Prostate gland (tissue), 2 donors: ENCODE data around the gene ARHGEF40. TPM values are rescaled to one million over a fixed set of nuclear protein-coding genes. Genes with fewer than 3 reads are reported as not detected.

Experiments used
- DNase-seq: peaks from one replicate; pipeline ENCODE4 v3.0.0-alpha.2; 2019; ENCODE audit warnings: low spot score
- H3K27ac ChIP-seq, 2 donors: fragments of 200-600 bp; sonication (generic); 2 replicates each; pipeline ENCODE4 v1.5.1; 2017 to 2019
- H3K27me3 ChIP-seq: fragments of 200-600 bp; sonication (generic); replicated peaks from 2 replicates; pipeline ENCODE4 v1.5.1; 2019; ENCODE audit not compliant: insufficient read depth
- H3K36me3 ChIP-seq, 2 donors: fragments of 200-600 bp; sonication (generic); 1 replicate in 1 of 2; 2 replicates in 1 of 2; pipeline versions ENCODE4 v1.5.1 to v1.8.1; 2017 to 2019
- H3K4me1 ChIP-seq: fragments of 200-600 bp; sonication (generic); replicated peaks from 2 replicates; pipeline ENCODE4 v1.5.1; 2019
- H3K4me3 ChIP-seq, 2 donors: fragments of 200-600 bp; sonication (generic); 2 replicates each; pipeline ENCODE4 v1.5.1; 2017 to 2019
- H3K9me3 ChIP-seq: fragments of 200-600 bp; sonication (generic); 2 replicates; pipeline ENCODE4 v1.5.1; 2017
- POLR2A ChIP-seq: fragments of 450-650 bp; IDR thresholded peaks from one replicate; pipeline ENCODE4 v1.6.1; 2016; ENCODE audit warnings: antibody characterized with exemption, mild to moderate bottlenecking
- POLR2AphosphoS5 ChIP-seq: sonication (generic); formaldehyde crosslinking; IDR thresholded peaks from one replicate; pipeline ENCODE4 v1.6.1; 2017; ENCODE audit warnings: antibody characterized with exemption
- WGBS: methylation state at CpG from one replicate; pipeline ENCODE4 v1.1.5; 2018; 5-methylcytosine and 5-hydroxymethylcytosine counted together
- intact Hi-C: fragments of 100-400 bp; cut with DNase I; formaldehyde crosslinking; loops from one replicate; pipeline ENCODE4 v1.14.2; 2022
- total RNA-seq, 2 donors: library from RNA; depleted of rRNA; stranded (reverse); fragments of >200 nt; gene quantifications; one replicate each; pipeline ENCODE4 v1.1.0, GENCODE V29; 2016
- TF ChIP-seq, protein P1 (sequence below), 4 experiments: fragments of 200-600 bp in 2 of 4; fragments of 450-650 bp in 2 of 4; sonication (generic) in 2 of 4; IDR thresholded peaks; 1 replicate in 3 of 4; 2 replicates in 1 of 4; pipeline ENCODE4 v1.5.1; 2016 to 2019; ENCODE audit warnings: antibody characterized with exemption in 4 of 4, mild to moderate bottlenecking in 2 of 4, moderate library complexity in 2 of 4

The ARHGEF40 gene
- total RNA-seq, 2 donors from 2014 or later, result 12.4 to 37.7 TPM

- intact Hi-C loops, result loop anchor here (10.0 kb wide), 1 partner anchor 483 kb away; no protein-coding TSS in a partner anchor
- H3K4me1 ChIP-seq, result peaks cover 5% of the 10 kb centered on the region
These were observed 27.6 kb downstream of the ARHGEF40 start for GRCh38 chr14:21097636-21098075.

GRCh38 chr14:21098076-21098891 is 28.2 kb downstream of the ARHGEF40 start, which contains the start of gene ZNF219:
ZNF219 (minus strand) TSS chr14:21098655; CDS start chr14:21093591, 5,064 bp downstream.
- H3K36me3 ChIP-seq, result no peaks in the 10 kb centered on the region
- peaks cover 5% of the 10 kb centered on the region for H3K4me1 ChIP-seq
- 2% methylated on average over 69 of the region's 90 CpGs for WGBS
- H3K9me3 ChIP-seq, result no peaks in the 10 kb centered on the region
- intact Hi-C loops, result loop anchor here (10.0 kb wide), 1 partner anchor 483 kb away; no protein-coding TSS in a partner anchor
- H3K27ac ChIP-seq, result peak within 1 kb of the TSS; percentile 85 to 90
- H3K27me3 ChIP-seq, result no peaks in the 10 kb centered on the region
- TF ChIP-seq POLR2A (peak; percentile 50), POLR2AphosphoS5 (peak; percentile 78)
- TF ChIP-seq, protein P1, sequence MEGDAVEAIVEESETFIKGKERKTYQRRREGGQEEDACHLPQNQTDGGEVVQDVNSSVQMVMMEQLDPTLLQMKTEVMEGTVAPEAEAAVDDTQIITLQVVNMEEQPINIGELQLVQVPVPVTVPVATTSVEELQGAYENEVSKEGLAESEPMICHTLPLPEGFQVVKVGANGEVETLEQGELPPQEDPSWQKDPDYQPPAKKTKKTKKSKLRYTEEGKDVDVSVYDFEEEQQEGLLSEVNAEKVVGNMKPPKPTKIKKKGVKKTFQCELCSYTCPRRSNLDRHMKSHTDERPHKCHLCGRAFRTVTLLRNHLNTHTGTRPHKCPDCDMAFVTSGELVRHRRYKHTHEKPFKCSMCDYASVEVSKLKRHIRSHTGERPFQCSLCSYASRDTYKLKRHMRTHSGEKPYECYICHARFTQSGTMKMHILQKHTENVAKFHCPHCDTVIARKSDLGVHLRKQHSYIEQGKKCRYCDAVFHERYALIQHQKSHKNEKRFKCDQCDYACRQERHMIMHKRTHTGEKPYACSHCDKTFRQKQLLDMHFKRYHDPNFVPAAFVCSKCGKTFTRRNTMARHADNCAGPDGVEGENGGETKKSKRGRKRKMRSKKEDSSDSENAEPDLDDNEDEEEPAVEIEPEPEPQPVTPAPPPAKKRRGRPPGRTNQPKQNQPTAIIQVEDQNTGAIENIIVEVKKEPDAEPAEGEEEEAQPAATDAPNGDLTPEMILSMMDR (IDR thresholded peaks at IDR 0.05), result peak in 1 of 4 experiments; percentile 3
- DNase-seq, result peak; percentile 83
- peak within 1 kb of the TSS; percentile 50 to 68 for H3K4me3 ChIP-seq

More at GRCh38 chr14:21097636-21098075, 27.6 kb downstream of the ARHGEF40 start:
- H3K27me3 ChIP-seq, result no peaks in the 10 kb centered on the region
- no peaks in the 10 kb centered on the region for H3K36me3 ChIP-seq
- peak overlapping the region; percentile 85 to 90 for H3K27ac ChIP-seq
- peak overlapping the region; percentile 50 to 68 for H3K4me3 ChIP-seq
- H3K9me3 ChIP-seq, result no peaks in the 10 kb centered on the region
- no peak for DNase-seq
- TF ChIP-seq, protein P1 (IDR thresholded peaks at IDR 0.05), result no peak
- TF ChIP-seq POLR2AphosphoS5 (no peak), POLR2A (no peak)
- under 1% methylated on average over 19 of the region's 19 CpGs for WGBS

- peaks cover 5% of the 10 kb centered on the region for H3K4me1 ChIP-seq
- TF ChIP-seq, protein P1 (IDR thresholded peaks at IDR 0.05), result peak in 1 of 4 experiments; percentile 0
- TF ChIP-seq POLR2AphosphoS5 (no peak), POLR2A (no peak)
- no peaks in the 10 kb centered on the region for H3K27me3 ChIP-seq
- H3K9me3 ChIP-seq, result no peaks in the 10 kb centered on the region
- DNase-seq, result no peak
- peak overlapping the region; percentile 50 to 68 for H3K4me3 ChIP-seq
- intact Hi-C loops, result loop anchor here (10.0 kb wide), 1 partner anchor 484 kb away; no protein-coding TSS in a partner anchor
- WGBS, result 6% methylated on average over 16 of the region's 16 CpGs
- no peaks in the 10 kb centered on the region for H3K36me3 ChIP-seq
- peak overlapping the region; percentile 84 to 90 for H3K27ac ChIP-seq
These were observed 28.9 kb downstream of the ARHGEF40 start for GRCh38 chr14:21098892-21099595.

DNA sequence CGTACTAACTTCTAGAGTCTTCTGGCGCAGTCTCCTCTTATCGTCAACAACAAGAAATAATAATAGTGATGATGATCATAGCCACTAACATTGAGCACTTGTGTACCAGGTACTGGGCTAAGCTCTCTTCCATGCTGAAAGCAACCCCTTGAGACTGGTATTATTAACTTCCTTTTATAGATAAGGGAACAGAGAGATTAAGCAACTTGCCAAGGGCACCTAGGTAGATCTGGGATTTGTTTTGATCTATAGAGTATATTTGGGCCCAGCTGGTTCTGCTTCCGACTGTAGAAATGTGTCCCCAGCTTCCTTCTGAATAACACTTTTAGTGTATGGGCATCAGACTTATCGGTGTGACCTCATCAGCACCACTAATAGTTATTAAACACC is 29.5 kb downstream of the ARHGEF40 start:
- intact Hi-C loops, result loop anchor here (10.0 kb wide), 1 partner anchor 485 kb away; no protein-coding TSS in a partner anchor
- no peak for TF ChIP-seq POLR2A
- TF ChIP-seq, protein P1 (IDR thresholded peaks at IDR 0.05), result no peak
- no peak for TF ChIP-seq POLR2AphosphoS5
- Histone ChIP-seq H3K9me3 (no peaks in the 10 kb centered on the region), H3K27me3 (no peaks in the 10 kb centered on the region), H3K27ac (peak overlapping the region; percentile 84 to 90), H3K4me1 (peaks cover 6% of the 10 kb centered on the region), H3K36me3 (no peaks in the 10 kb centered on the region), H3K4me3 (no peak overlapping the region)
- 67% methylated on average over 5 of the region's 5 CpGs for WGBS
- no peak for DNase-seq
